ENCODE data around the gene PKP1.

DNA sequence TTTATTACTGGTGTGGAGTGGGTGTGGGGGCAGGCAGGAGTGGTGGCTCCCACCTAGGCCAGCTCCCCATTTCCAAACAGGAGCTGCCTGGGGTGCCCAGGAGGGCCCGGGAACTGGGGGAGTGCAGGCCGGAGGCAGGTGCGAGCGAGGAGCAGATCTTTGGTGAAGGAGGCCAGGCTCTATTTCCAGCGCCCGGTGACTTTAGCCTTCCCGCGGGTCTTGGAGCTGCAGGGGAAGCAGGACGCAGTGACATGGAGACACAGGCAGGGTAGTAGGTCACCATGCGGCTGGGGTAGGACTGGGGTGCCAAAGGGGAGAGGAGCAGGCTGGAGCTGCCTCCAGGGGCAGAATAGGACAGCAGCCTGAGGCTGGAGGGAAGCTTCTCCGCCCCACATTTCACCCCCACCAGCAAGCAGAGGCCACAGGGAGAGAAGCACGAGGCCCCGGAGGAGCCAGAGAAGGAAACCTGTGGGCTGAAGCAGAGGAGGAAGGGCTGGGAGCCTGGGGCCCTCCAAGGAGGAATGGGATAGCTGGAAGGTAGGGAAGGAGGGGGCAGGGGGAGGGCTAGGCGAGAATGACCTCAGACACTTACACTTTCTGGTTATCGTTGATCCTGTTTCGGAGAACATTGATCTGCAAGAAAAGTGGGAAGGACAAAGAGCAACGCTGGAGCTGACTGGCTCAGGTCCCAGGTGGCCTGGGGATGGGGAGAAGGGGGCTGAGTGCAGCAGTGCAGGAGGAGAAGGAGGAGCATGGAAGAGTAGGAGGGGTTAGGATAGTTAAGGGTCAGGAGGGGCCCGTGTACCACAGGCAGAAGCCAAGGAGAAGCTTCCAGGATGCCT is 75.9 kb downstream of the PKP1 start:
- TF ChIP-seq CTCF (conservative IDR thresholded peaks at IDR 0.05) (no peak), ZFX (IDR thresholded peaks at IDR 0.05) (no peak)

Measured in C4-2B (cell line).